ENCODE results near the gene PRAC2.

The PRAC2 gene

DNA sequence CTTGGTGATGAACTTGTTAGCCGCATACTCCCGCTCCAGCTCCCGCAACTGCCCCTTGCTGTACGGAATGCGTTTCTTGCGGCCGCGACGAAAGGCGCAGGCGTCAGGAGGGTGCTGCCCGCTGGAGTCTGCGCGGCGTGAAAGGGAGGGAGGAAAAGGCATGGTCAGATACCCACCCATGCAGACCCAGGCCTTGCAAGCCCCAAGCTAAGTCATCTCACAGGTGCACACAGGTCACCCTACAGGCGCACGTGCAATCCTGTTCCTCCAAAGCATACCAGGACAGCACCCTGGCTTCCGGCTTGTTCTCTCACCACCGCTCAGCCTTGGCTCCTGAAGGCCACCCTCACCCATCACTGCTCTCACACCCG, 3.9 kb downstream of the PRAC2 start:
- no peak for DNase-seq (ENCODE audit: low read depth)
- TF ChIP-seq, protein P1, sequence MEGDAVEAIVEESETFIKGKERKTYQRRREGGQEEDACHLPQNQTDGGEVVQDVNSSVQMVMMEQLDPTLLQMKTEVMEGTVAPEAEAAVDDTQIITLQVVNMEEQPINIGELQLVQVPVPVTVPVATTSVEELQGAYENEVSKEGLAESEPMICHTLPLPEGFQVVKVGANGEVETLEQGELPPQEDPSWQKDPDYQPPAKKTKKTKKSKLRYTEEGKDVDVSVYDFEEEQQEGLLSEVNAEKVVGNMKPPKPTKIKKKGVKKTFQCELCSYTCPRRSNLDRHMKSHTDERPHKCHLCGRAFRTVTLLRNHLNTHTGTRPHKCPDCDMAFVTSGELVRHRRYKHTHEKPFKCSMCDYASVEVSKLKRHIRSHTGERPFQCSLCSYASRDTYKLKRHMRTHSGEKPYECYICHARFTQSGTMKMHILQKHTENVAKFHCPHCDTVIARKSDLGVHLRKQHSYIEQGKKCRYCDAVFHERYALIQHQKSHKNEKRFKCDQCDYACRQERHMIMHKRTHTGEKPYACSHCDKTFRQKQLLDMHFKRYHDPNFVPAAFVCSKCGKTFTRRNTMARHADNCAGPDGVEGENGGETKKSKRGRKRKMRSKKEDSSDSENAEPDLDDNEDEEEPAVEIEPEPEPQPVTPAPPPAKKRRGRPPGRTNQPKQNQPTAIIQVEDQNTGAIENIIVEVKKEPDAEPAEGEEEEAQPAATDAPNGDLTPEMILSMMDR (IDR thresholded peaks at IDR 0.05; ENCODE audit: low read depth, low read length, missing control alignments): no peak
- H3K4me3 ChIP-seq (ENCODE audit: low read depth, low read length): no peak overlapping the region

DNA sequence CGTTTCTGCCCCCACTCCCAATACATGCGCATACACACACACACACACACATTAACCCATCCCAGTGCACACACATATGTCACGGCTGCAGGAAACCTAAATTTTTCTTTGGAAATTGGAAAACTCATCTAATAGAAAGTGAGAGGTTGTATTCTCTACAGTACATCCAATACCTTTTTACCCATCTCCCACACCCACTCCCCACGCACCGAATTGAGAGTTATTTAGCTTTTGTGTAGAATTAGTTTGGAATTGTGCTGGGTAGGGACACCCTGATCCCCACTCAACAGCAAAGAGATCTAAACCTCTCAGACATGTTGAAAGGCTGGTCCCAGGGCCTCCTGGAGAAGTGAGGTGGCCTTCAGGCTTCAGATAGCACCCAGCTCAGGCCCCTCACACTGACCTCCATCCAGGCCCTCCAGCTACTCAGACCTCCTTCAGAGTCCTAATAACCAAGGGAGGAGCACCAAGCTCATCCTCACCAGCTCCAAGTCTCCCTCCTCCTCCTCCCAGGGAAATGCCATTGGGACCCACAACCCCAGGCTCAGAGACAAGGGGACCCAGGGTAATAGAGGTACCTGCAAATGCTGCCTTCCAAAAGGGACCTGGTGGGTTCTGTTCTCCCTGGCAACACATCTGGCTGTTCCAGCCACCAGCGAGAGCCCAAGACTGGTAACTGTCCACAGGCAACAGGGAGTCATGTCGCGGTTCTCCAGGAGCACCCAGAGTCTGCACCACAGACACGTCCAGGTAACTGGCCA, 4.6 kb downstream of the PRAC2 start:
- no peak for DNase-seq (ENCODE audit: low read depth)
- H3K4me3 ChIP-seq (ENCODE audit: low read depth, low read length): no peak overlapping the region
- TF ChIP-seq, protein P1 (IDR thresholded peaks at IDR 0.05; ENCODE audit: low read depth, low read length, missing control alignments): no peak

DNA sequence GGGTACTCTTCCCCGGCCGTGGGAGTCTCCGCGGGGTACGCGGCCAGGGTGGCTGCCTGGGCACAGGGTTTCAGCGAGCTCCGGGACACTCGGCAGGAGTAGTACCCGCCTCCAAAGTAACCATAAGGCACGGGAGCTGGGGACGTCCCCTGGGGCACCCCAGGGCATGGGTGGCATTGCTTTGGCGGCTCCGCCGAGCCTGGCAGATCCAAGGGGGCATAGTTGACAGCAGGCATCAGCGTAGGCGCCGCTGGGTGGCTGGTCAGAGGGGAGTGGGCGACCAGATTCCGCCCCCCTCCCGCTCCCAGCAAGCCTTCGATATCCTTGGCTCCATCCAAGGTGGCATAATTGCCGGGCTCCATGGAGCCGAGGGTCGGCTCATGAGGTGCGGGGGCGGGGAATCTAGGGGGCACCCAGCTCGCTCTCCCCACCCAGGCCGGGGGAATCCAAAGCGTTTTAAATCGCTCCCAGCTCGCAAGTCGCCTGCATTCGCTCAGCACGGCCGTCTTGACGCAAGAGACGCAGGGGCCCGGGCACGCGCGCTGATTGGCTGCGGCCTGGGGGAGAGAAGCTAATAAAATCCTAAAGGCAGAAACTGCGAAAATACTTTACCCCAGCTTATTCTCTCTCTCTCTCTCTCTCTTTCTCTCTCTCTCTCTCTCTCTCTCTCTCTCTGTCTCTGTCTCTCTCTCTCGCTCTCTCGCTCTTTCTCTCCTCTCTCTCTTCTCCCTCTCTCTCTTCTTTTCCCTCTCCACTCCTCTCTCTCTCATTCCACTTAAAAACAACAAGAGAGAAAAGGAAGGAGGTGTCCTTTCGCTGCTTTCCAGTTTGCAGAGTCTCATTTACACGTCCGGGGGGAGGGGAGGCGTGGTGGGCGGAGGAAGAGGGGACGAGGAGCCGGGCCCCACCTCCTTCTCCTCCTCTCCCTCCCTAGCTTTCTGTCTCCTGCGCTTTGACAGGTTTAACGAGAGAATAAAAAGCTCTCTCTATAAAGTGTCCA, 5.5 kb downstream of the PRAC2 start, which contains the start of gene HOXB13:
TSS of gene HOXB13 (minus strand) at position 519 of the 1,000 bp plus-strand sequence. CDS start at position 362, 157 bp downstream.
- TF ChIP-seq, protein P1 (IDR thresholded peaks at IDR 0.05; ENCODE audit: low read depth, low read length, missing control alignments): no peak
- H3K4me3 ChIP-seq (ENCODE audit: low read depth, low read length): no peak within 1 kb of the TSS; the same call in 1 of the 2 replicates
- DNase-seq (ENCODE audit: low read depth): no peak

DNA sequence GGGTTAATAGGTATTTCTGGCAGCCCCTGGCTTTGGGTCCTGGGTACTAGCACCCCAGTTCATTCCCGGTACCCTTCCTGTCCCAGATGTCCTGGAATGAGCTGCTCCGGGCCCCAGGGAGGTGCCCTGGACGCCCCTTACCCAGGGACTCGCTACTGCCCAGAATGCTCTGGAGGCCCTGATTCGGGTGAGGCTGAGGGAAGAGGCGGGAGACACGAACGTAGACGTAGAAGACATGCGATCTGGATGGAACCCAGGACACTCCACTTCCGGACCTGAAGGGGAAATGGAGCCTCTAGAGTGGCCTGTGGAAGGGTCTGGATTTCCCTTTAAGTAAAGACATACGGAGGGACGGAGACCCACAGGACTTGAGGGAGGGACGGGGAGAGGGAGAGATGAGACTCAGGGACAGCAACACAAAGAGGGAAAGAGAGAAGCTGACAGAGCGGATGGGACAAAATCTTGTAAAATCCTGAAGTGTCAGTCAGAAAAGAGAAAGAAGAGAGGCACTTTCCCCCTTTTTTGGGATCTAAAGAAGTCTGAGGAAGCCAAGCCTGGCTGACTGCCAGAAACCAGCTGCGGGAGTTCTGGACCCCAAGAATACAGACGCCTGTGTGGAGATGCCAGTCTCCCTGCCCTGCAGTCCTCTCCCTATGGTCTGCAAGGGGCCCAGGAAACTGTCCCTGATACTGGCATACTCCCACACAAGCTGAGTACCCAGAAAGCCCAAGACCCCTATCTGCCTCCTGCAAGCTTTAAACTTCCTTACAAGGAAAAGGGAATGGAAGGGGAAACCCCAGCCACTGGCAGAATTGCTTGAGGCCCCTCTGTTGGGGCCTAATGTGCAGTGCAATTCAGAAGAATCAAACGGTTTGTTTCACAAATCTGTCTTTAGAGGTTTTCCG, 6.6 kb downstream of the PRAC2 start:
- TF ChIP-seq, protein P1 (IDR thresholded peaks at IDR 0.05; ENCODE audit: low read depth, low read length, missing control alignments): no peak
- no peak for DNase-seq (ENCODE audit: low read depth)
- no peak overlapping the region for H3K4me3 ChIP-seq (ENCODE audit: low read depth, low read length)

DNA sequence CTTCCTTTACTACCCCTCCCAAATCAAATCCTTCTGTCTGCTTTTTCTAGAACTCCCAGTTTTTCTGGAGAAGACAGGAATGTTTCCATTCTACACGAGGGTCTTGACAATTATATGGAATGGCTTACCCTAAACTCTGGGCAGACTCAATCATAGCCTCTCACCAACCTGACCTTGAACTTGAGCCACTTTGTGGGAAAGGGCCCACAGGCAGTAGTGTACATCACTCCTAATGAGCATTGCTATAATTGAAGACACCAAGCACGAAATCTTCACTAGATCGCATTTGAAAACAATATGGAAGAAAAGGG, 7.2 kb downstream of the PRAC2 start:
- no peak overlapping the region for H3K4me3 ChIP-seq (ENCODE audit: low read depth, low read length)
- TF ChIP-seq, protein P1 (IDR thresholded peaks at IDR 0.05; ENCODE audit: low read depth, low read length, missing control alignments): no peak

DNA sequence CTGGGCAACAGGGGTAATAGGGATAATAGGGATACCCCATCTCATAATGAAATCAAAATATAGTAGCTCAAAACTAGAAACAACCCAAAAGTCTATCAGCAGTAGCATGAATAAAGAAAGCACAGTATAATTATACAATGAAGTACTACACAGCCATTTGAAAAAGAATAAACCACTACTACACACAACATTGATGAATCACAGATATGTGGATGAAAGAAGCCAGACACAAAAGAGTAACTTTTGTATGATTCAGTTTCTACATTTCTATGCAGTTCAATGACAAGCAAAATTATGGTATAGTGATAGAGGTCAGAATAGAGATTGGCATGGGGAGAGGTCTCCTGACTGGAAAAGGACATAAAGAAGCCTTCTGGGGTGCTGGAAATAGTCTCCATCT, 8.4 kb downstream of the PRAC2 start:
- no peak for DNase-seq (ENCODE audit: low read depth)
- H3K4me3 ChIP-seq (ENCODE audit: low read depth, low read length): no peak overlapping the region
- TF ChIP-seq, protein P1 (IDR thresholded peaks at IDR 0.05; ENCODE audit: low read depth, low read length, missing control alignments): no peak

More for the DNA sequence above, 7.2 kb downstream of the PRAC2 start:
- no peak for DNase-seq (ENCODE audit: low read depth)
